Measurements from ENCODE around the gene EEF2K. TPM values are rescaled to one million over a fixed set of nuclear protein-coding genes. Genes with fewer than 3 reads are reported as not detected.
A peak's percentile ranks its signal among the peaks of the same experiment; 100 is the strongest.

EEF2K gene
- total RNA-seq, 4 donors from 2014 or later: 15.6 to 21.3 (median 19.9) TPM

DNA sequence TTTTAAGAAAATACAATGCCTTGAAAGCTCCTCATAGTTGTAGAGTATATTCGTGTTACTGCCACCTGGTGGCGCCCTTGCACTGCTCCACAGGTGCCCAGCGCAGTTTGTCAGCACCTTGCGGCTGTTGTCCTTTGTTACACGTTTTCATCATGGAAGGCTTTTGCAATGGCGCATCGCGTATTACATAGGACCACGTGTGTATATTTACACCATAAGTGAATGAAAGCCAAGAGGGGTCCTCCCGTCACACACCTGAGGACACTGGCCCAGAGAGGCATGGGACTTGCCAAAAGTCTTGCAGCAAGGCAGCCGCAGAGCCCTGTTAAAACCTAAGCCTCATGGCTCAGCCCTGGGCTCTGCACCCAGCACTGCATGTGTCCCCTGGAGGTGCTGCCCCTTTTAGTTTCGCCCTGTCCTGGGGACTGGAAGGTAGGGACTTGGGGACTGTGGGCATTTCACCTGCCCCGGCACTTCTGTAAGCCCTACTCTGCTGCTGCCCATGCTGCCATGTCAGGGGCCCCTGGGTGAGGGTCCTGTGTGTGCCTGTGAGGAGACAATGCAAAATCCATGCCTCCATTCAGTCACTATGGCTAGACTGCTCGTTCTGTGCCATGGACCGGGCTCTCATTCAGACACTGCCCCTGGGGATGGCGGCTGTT, 115.4 kb downstream of the EEF2K start:
- H3K4me1 ChIP-seq: no peaks in the 10 kb centered on the region
- H3K36me3 ChIP-seq: peaks cover 59 to 60% of the 10 kb centered on the region in 2 donors
- peak; percentile 74 to 77 for DNase-seq
- H3K27me3 ChIP-seq: no peaks in the 10 kb centered on the region
- H3K9me3 ChIP-seq: no peaks in the 10 kb centered on the region
- 48% methylated on average over 15 to 16 of the region's 16 CpGs for WGBS, 2 donors
- no peak overlapping the region for H3K4me3 ChIP-seq (replicated peaks in 1 of 3)
- no peak overlapping the region for H3K27ac ChIP-seq
- intact Hi-C loops (cut with DNase I): no loop called here
- TF ChIP-seq, protein P1, sequence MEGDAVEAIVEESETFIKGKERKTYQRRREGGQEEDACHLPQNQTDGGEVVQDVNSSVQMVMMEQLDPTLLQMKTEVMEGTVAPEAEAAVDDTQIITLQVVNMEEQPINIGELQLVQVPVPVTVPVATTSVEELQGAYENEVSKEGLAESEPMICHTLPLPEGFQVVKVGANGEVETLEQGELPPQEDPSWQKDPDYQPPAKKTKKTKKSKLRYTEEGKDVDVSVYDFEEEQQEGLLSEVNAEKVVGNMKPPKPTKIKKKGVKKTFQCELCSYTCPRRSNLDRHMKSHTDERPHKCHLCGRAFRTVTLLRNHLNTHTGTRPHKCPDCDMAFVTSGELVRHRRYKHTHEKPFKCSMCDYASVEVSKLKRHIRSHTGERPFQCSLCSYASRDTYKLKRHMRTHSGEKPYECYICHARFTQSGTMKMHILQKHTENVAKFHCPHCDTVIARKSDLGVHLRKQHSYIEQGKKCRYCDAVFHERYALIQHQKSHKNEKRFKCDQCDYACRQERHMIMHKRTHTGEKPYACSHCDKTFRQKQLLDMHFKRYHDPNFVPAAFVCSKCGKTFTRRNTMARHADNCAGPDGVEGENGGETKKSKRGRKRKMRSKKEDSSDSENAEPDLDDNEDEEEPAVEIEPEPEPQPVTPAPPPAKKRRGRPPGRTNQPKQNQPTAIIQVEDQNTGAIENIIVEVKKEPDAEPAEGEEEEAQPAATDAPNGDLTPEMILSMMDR (IDR thresholded peaks at IDR 0.05): peak; percentile 83 to 95 (median 89)
- TF ChIP-seq POLR2A (IDR thresholded peaks at IDR 0.05): peak in 1 of 2 donors; percentile 23

DNA sequence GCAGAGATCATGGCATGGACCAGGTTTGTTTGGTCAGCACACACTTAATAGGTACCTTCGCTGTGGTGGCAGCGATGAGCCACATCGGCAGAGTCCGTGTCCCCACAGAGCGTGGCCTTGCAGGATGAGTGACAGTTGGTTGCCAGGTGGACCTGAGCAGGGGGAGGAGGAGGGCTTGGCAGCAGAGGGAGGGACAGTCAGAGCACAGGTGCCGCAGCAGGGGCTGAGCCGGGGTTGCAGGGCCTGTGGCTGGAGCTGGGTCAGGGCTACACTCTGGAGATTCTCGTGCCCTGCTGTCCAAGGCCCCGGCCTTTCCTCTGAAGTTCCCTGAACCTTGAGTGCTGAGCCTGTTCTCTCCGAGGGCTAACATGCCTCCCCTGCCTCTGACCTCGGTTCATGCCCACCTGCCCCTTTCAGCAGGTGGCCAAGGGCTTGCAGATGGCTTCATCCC, 116.0 kb downstream of the EEF2K start:
- H3K4me3 ChIP-seq (replicated peaks in 1 of 3): no peak overlapping the region
- H3K27me3 ChIP-seq: no peaks in the 10 kb centered on the region
- DNase-seq: no peak
- 84 to 97% methylated on average over 10 of the region's 11 CpGs for WGBS, 2 donors
- H3K36me3 ChIP-seq: peaks cover 58 to 60% of the 10 kb centered on the region in 2 donors
- intact Hi-C loops (cut with DNase I): no loop called here
- TF ChIP-seq, protein P1 (IDR thresholded peaks at IDR 0.05): no peak
- no peak for TF ChIP-seq POLR2A (IDR thresholded peaks at IDR 0.05)
- H3K27ac ChIP-seq: no peak overlapping the region
- no peaks in the 10 kb centered on the region for H3K9me3 ChIP-seq
- no peaks in the 10 kb centered on the region for H3K4me1 ChIP-seq

DNA sequence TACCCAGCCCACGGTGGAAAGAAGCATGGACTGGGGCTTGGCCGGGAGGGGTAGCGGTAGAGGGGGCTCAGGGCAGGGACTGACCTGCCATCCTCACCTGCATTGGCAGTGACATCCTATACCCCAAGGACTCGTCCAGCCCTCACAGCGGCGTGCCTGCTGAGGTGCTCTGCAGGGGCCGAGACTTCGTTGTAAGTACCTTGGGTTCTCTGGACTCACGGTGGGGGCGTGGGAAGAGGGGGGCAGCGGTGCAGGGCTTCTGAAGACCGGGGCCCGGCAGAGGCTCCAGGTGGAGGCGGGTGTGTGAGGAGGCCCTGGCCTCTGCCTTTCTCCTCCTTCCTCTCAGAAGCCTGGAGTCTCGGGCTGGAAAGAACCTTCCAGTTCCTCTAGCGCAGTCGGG, 116.7 kb downstream of the EEF2K start:
- DNase-seq: no peak
- TF ChIP-seq, protein P1 (IDR thresholded peaks at IDR 0.05): no peak
- TF ChIP-seq POLR2A (IDR thresholded peaks at IDR 0.05): no peak
- Histone ChIP-seq H3K27ac (no peak overlapping the region), H3K9me3 (no peaks in the 10 kb centered on the region), H3K36me3 (peaks cover 58 to 60% of the 10 kb centered on the region in 2 donors), H3K27me3 (no peaks in the 10 kb centered on the region), H3K4me3 (replicated peaks in 1 of 3) (no peak overlapping the region), H3K4me1 (no peaks in the 10 kb centered on the region)
- intact Hi-C loops (cut with DNase I): no loop called here
- WGBS, 2 donors: 95% methylated on average over 17 of the region's 17 CpGs

DNA sequence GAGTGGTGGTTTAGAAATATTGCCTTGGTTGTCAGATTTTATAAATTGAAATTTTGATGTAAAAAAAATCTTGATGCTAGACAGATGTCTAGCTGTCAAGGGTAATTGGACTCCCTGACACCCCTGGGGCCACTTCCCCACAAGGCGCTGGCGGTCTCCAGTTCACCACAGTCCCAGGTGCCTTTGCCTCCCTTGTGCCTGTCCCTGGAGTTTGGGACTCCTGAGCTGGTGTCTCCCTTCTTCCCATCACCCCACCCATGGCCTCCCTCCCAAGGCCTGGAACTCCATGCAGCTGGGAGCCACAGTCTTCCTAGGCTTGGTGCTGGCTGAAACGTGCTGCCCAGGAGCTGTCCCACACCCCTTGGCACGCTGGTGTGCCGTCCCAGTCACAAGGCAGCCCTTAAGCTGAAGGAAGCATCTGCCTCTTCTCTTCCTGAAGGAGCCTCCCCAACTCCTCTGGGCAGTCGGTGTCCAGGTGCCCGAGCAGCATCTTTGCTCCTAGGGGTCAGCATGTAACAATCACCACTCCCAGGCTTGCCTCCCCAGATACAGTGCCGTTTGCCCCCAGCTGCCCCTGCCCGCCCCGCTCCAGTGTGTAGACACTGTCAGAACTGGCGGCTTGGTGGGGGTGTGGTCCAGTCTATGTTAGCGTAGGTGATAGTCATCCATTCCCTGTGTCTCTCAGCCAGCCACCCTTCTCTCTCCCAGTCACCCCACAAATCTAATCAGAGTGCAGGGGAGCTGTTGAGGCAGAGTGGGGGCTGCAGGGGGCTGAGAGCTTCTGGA, 117.3 kb downstream of the EEF2K start:
- H3K9me3 ChIP-seq: no peaks in the 10 kb centered on the region
- 93 to 94% methylated on average over 12 of the region's 12 CpGs for WGBS, 2 donors
- H3K27me3 ChIP-seq: no peaks in the 10 kb centered on the region
- TF ChIP-seq, protein P1 (IDR thresholded peaks at IDR 0.05): no peak
- no peak for TF ChIP-seq POLR2A (IDR thresholded peaks at IDR 0.05)
- H3K36me3 ChIP-seq: peaks cover 59 to 61% of the 10 kb centered on the region in 2 donors
- no peak for DNase-seq
- no peak overlapping the region for H3K4me3 ChIP-seq (replicated peaks in 1 of 3)
- intact Hi-C loops (cut with DNase I): no loop called here
- no peak overlapping the region for H3K27ac ChIP-seq
- no peaks in the 10 kb centered on the region for H3K4me1 ChIP-seq

Data from thyroid gland (tissue), 4 donors.